HepG2 (cell line): ENCODE measurements around the gene USP20.

Source experiments
- ATF3 ChIP-seq: sonication (generic); formaldehyde crosslinking; IDR thresholded peaks from 2 replicates; pipeline ENCODE4 v1.4.0; 2020; ENCODE audit warnings: missing genetic modification reagents
- BRCA1 ChIP-seq: sonication (generic); formaldehyde crosslinking; IDR thresholded peaks from 2 replicates; pipeline ENCODE4 v1.4.0; 2020; ENCODE audit warnings: missing genetic modification reagents
- CHD4 ChIP-seq: fragments of 200-600 bp; sonication (generic); IDR thresholded peaks from 2 replicates; pipeline ENCODE4 v1.7.0; 2017; ENCODE audit warnings: mild to moderate bottlenecking, low read length, borderline replicate concordance
- EP300 ChIP-seq, 3 experiments: sonication (generic) in 1 of 3; formaldehyde crosslinking in 1 of 3; IDR thresholded peaks; 2 replicates each; pipeline versions ENCODE4 v1.5.1 to v1.6.1; 2011 to 2020; ENCODE audit warnings: low read depth in 2 of 3, low read length in 2 of 3, borderline replicate concordance in 1 of 3, improper control_type of control experiment in 1 of 3, mild to moderate bottlenecking in 1 of 3, missing genetic modification reagents in 1 of 3, moderate library complexity in 1 of 3
- MXD1 ChIP-seq: sonication (generic); formaldehyde crosslinking; IDR thresholded peaks from 2 replicates; pipeline ENCODE4 v1.4.0; 2020; ENCODE audit warnings: mild to moderate bottlenecking, missing genetic modification reagents
- SMAD9 ChIP-seq: sonication (generic); formaldehyde crosslinking; IDR thresholded peaks from 2 replicates; pipeline ENCODE4 v1.5.1; 2020; ENCODE audit warnings: mild to moderate bottlenecking, missing genetic modification reagents
- ZNF775 ChIP-seq: sonication (generic); formaldehyde crosslinking; IDR thresholded peaks from 2 replicates; pipeline ENCODE4 v1.4.0; 2020; ENCODE audit warnings: missing genetic modification reagents, mild to moderate bottlenecking, moderate library complexity, borderline replicate concordance

GRCh38 chr9:129930743-129931142, 95.5 kb downstream of the USP20 start:
- TF ChIP-seq ZNF775 (CRISPR knock-in tag) (no peak), SMAD9 (CRISPR knock-in tag) (no peak), EP300 (IDR thresholded peaks at IDR 0.05; ENCODE audit: low read depth in 2 of 2, low read length in 2 of 2) (no peak), EP300 (CRISPR knock-in tag; IDR thresholded peaks at IDR 0.05; ENCODE audit: borderline replicate concordance) (no peak), ATF3 (CRISPR knock-in tag) (no peak), MXD1 (CRISPR knock-in tag) (no peak), BRCA1 (CRISPR knock-in tag) (no peak), CHD4 (no peak)
